Measurements from ENCODE around the gene E4F1.

Gene E4F1

GRCh38 chr16:2206420-2206779, 17.0 kb upstream of the E4F1 start:
- Histone ChIP-seq H3K4me3 (peak overlapping the region; percentile 83), H3K27ac (peak overlapping the region in 1 of 2 donors; percentile 97)
- TF ChIP-seq, protein P1, sequence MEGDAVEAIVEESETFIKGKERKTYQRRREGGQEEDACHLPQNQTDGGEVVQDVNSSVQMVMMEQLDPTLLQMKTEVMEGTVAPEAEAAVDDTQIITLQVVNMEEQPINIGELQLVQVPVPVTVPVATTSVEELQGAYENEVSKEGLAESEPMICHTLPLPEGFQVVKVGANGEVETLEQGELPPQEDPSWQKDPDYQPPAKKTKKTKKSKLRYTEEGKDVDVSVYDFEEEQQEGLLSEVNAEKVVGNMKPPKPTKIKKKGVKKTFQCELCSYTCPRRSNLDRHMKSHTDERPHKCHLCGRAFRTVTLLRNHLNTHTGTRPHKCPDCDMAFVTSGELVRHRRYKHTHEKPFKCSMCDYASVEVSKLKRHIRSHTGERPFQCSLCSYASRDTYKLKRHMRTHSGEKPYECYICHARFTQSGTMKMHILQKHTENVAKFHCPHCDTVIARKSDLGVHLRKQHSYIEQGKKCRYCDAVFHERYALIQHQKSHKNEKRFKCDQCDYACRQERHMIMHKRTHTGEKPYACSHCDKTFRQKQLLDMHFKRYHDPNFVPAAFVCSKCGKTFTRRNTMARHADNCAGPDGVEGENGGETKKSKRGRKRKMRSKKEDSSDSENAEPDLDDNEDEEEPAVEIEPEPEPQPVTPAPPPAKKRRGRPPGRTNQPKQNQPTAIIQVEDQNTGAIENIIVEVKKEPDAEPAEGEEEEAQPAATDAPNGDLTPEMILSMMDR (IDR thresholded peaks at IDR 0.05) = no peak
- no peak for DNase-seq (ENCODE audit: low spot score)

- TF ChIP-seq, protein P1 (IDR thresholded peaks at IDR 0.05) = no peak
- no peak overlapping the region for H3K4me3 ChIP-seq
- DNase-seq (ENCODE audit: low spot score) = no peak
- peak overlapping the region in 1 of 2 donors; percentile 97 for H3K27ac ChIP-seq
These were observed 16.5 kb upstream of the E4F1 start for GRCh38 chr16:2206780-2207433.

GRCh38 chr16:2207872-2208271, 15.5 kb upstream of the E4F1 start:
- no peak overlapping the region for H3K27ac ChIP-seq
- TF ChIP-seq, protein P1 (IDR thresholded peaks at IDR 0.05) = no peak
- DNase-seq (ENCODE audit: low spot score) = no peak
- H3K4me3 ChIP-seq = no peak overlapping the region

DNA sequence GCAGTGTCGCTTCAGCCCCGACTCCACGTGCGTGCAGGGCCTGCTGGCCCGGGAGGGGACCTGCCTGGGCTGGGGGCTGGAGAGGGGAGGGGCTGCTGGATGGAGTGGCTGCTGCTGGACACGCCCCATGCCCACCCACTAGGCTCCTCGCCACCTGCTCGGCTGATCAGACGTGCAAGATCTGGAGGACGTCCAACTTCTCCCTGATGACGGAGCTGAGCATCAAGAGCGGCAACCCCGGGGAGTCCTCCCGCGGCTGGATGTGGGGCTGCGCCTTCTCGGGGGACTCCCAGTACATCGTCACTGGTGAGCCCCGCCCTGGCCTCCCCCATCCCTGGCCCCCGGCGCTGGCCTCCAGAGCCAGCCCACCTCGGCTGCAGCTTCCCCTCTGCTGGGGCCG, 15.1 kb upstream of the E4F1 start:
- no peak for DNase-seq (ENCODE audit: low spot score)
- Histone ChIP-seq H3K27ac (no peak overlapping the region), H3K4me3 (no peak overlapping the region)
- TF ChIP-seq, protein P1 (IDR thresholded peaks at IDR 0.05) = no peak

GRCh38 chr16:2208772-2209171, 14.6 kb upstream of the E4F1 start:
- TF ChIP-seq, protein P1 (IDR thresholded peaks at IDR 0.05) = no peak
- no peak overlapping the region for H3K4me3 ChIP-seq
- no peak for DNase-seq (ENCODE audit: low spot score)
- no peak overlapping the region for H3K27ac ChIP-seq

DNA sequence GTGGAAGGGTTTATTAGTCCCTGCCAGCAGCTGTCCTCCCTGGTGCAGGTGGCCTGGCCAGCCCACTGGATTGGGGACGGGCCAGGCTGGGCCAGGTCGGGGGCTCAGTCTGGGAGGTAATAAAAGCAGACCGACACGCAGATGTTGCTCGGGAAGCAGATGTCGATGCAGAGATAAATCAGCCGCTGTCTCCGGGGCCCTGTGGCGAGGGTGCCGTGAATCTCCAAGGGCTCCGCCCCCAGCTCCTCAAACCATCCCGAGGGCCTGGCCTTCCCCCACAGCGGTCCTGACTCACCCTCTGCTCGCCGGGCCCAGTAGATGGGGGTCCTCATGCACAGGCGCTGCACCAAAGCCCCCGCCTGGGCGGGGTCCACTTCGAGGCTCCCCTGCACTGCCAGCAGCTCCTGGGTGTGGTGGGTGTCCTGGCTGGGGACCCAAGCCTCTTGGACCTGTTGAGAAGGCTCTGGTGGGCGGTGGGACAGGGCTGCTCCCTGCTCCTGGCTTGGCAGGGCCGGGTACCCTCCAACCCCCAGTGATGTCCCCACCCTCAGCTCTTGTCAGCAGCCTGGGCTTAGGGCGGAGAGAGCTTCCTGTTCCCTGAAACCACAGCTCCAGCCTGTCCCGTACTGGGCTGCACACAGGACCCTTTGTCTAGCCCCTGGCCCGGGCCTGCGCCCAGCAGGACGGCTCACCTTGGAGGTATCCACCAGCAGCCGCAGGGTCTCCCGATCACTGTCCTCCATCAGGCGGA, 14.0 kb upstream of the E4F1 start:
- Histone ChIP-seq H3K4me3 (no peak overlapping the region), H3K27ac (no peak overlapping the region)
- TF ChIP-seq, protein P1 (IDR thresholded peaks at IDR 0.05) = no peak
- no peak for DNase-seq (ENCODE audit: low spot score)

GRCh38 chr16:2210009-2210332, 13.4 kb upstream of the E4F1 start:
- TF ChIP-seq, protein P1 (IDR thresholded peaks at IDR 0.05) = no peak
- Histone ChIP-seq H3K27ac (no peak overlapping the region), H3K4me3 (no peak overlapping the region)
- no peak for DNase-seq (ENCODE audit: low spot score)

Data from coronary artery (tissue), 2 donors.